OCI-LY7 (cell line): ENCODE data around the gene MAN1A1.

Source experiments
- EZH2phosphoT487 ChIP-seq: fragments of 200-600 bp; sonication (generic); IDR thresholded peaks from 2 replicates; pipeline ENCODE4 v1.6.1; 2018; ENCODE audit warnings: low read depth, borderline replicate concordance, mild to moderate bottlenecking, mixed run types, antibody characterized with exemption, low read length, moderate library complexity, mixed read lengths
- TF ChIP-seq, protein P1 (sequence below): fragments of 200-600 bp; sonication (generic); conservative IDR thresholded peaks from 2 replicates; pipeline ENCODE4 v1.5.1; 2014; ENCODE audit warnings: mild to moderate bottlenecking, antibody characterized with exemption, low read length, moderate library complexity, mixed read lengths

GRCh38 chr6:119256392-119256791 lies 93.2 kb downstream of the MAN1A1 start:
- TF ChIP-seq, protein P1, sequence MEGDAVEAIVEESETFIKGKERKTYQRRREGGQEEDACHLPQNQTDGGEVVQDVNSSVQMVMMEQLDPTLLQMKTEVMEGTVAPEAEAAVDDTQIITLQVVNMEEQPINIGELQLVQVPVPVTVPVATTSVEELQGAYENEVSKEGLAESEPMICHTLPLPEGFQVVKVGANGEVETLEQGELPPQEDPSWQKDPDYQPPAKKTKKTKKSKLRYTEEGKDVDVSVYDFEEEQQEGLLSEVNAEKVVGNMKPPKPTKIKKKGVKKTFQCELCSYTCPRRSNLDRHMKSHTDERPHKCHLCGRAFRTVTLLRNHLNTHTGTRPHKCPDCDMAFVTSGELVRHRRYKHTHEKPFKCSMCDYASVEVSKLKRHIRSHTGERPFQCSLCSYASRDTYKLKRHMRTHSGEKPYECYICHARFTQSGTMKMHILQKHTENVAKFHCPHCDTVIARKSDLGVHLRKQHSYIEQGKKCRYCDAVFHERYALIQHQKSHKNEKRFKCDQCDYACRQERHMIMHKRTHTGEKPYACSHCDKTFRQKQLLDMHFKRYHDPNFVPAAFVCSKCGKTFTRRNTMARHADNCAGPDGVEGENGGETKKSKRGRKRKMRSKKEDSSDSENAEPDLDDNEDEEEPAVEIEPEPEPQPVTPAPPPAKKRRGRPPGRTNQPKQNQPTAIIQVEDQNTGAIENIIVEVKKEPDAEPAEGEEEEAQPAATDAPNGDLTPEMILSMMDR, result no peak
- TF ChIP-seq EZH2phosphoT487, result no peak
